Stimulated activated CD8-positive, alpha-beta memory T cell treated with anti-CD3 and anti-CD28 coated beads, Interleukin-15, amount 100 ng/mL, for 1 hour (primary cell): ENCODE results near the gene ARL14.

Source experiments
- DNase-seq: peaks from one replicate; pipeline ENCODE4 v3.0.0-alpha.2; 2020; ENCODE audit warnings: low read depth

ARL14 gene

GRCh38 chr3:160676547-160677303, at the start of gene ARL14:
Gene ARL14 (plus strand): TSS chr3:160677160. CDS start chr3:160677347, 187 bp downstream.
- no peak for DNase-seq

- DNase-seq = no peak
Measured at GRCh38 chr3:160629491-160629890, 47.5 kb upstream of the ARL14 start.

- DNase-seq = no peak
Measured at GRCh38 chr3:160633361-160634083, 43.4 kb upstream of the ARL14 start.

GRCh38 chr3:160635213-160635612, 41.7 kb upstream of the ARL14 start:
- DNase-seq = no peak

- no peak for DNase-seq
Measured at GRCh38 chr3:160637086-160637485, 39.9 kb upstream of the ARL14 start.

- DNase-seq = no peak
Measured at GRCh38 chr3:160638184-160638583, 38.8 kb upstream of the ARL14 start.

GRCh38 chr3:160641665-160642309, 35.2 kb upstream of the ARL14 start:
- DNase-seq = no peak

- DNase-seq = no peak
Measured at GRCh38 chr3:160643994-160644393, 33.0 kb upstream of the ARL14 start.

- no peak for DNase-seq
Measured at GRCh38 chr3:160644491-160644890, 32.5 kb upstream of the ARL14 start.

GRCh38 chr3:160648701-160649100, 28.3 kb upstream of the ARL14 start:
- DNase-seq = no peak

- DNase-seq = no peak
Measured at GRCh38 chr3:160649596-160649995, 27.4 kb upstream of the ARL14 start.

- no peak for DNase-seq
Measured at GRCh38 chr3:160653512-160653911, 23.4 kb upstream of the ARL14 start.

- no peak for DNase-seq
Measured at GRCh38 chr3:160660902-160661301, 16.1 kb upstream of the ARL14 start.

GRCh38 chr3:160661660-160662059, 15.3 kb upstream of the ARL14 start:
- DNase-seq = no peak

GRCh38 chr3:160665231-160665630, 11.7 kb upstream of the ARL14 start:
- no peak for DNase-seq

GRCh38 chr3:160665784-160666526, 11.0 kb upstream of the ARL14 start:
- DNase-seq = no peak

GRCh38 chr3:160667452-160667851, 9.5 kb upstream of the ARL14 start:
- no peak for DNase-seq

- no peak for DNase-seq
Measured at GRCh38 chr3:160668454-160668853, 8.5 kb upstream of the ARL14 start.

- no peak for DNase-seq
Measured at GRCh38 chr3:160671231-160671630, 5.7 kb upstream of the ARL14 start.

- DNase-seq = no peak
Measured at GRCh38 chr3:160671995-160672394, 5.0 kb upstream of the ARL14 start.

GRCh38 chr3:160673188-160673587, 3.8 kb upstream of the ARL14 start:
- no peak for DNase-seq

GRCh38 chr3:160675566-160676124, 1.3 kb upstream of the ARL14 start:
- DNase-seq = no peak
